Caco-2 (cell line): ENCODE measurements around the gene CSF1. TPM values are rescaled to one million over a fixed set of nuclear protein-coding genes. Genes with fewer than 3 reads are reported as not detected.

Source experiments
- BruUV-seq: library from RNA; stranded (reverse); fragments of 400-500 nt; replicated peaks from 2 replicates; lab custom pipeline; 2021; lab: Mats Ljungman, UMichigan
- CTCF ChIA-PET: fragments of 300-600 bp; sonication (Branson Sonifier 250); formaldehyde crosslinking; loops from one replicate; lab custom pipeline; 2022; ENCODE audit warnings: antibody characterized with exemption; lab: Charles Lee
- POLR2A ChIA-PET: fragments of 300-600 bp; sonication (Branson Sonifier 250); formaldehyde crosslinking; loops from one replicate; lab custom pipeline; 2022; ENCODE audit warnings: antibody characterized with exemption; lab: Charles Lee
- DNase-seq, 2 experiments: peaks; one replicate each; pipeline versions ENCODE4 v3.0.0 to v3.0.0-alpha.2; 2020 to 2022
- H3K27me3 ChIP-seq: replicated peaks from 2 replicates; pipeline ENCODE4 v1.6.0; 2011; ENCODE audit warnings: low read length; ENCODE audit not compliant: control insufficient read depth, insufficient read depth
- H3K36me3 ChIP-seq: 2 replicates; pipeline ENCODE4 v1.5.1; 2011; ENCODE audit warnings: low read length; ENCODE audit not compliant: control insufficient read depth, insufficient read depth
- H3K4me1 ChIP-seq: fragments of 250-450 bp; sonication (Bioruptor Pico); 2 replicates; pipeline ENCODE4 v1.5.1; 2020; ENCODE audit warnings: mild to moderate bottlenecking
- H3K4me3 ChIP-seq: 2 replicates; pipeline ENCODE4 v1.5.1; 2011; ENCODE audit warnings: low read depth, mild to moderate bottlenecking, control low read depth, low read length
- H3K9me3 ChIP-seq: fragments of 250-450 bp; sonication (Bioruptor Pico); 2 replicates; pipeline ENCODE4 v1.5.1; 2020; ENCODE audit warnings: mild to moderate bottlenecking, moderate library complexity
- H3K27ac Mint-ChIP-seq: one replicate; pipeline ENCODE4 v1.8.0; 2022; ENCODE audit warnings: mixed read lengths; ENCODE audit not compliant: unreplicated experiment
- H3K27me3 Mint-ChIP-seq: one replicate; pipeline ENCODE4 v1.8.0; 2022; ENCODE audit warnings: mixed read lengths; ENCODE audit not compliant: insufficient read depth, unreplicated experiment
- H3K36me3 Mint-ChIP-seq: one replicate; pipeline ENCODE4 v1.8.0; 2022; ENCODE audit warnings: mild to moderate bottlenecking, mixed read lengths; ENCODE audit not compliant: insufficient read depth, unreplicated experiment
- H3K4me1 Mint-ChIP-seq: one replicate; pipeline ENCODE4 v1.8.0; 2022; ENCODE audit warnings: low read depth, mixed read lengths; ENCODE audit not compliant: unreplicated experiment
- H3K4me3 Mint-ChIP-seq: one replicate; pipeline ENCODE4 v1.8.0; 2022; ENCODE audit warnings: mild to moderate bottlenecking, moderate library complexity, mixed read lengths; ENCODE audit not compliant: unreplicated experiment
- H3K9me3 Mint-ChIP-seq: one replicate; pipeline ENCODE4 v1.8.0; 2022; ENCODE audit warnings: mixed read lengths; ENCODE audit not compliant: unreplicated experiment
- CTCF ChIP-seq, 2 experiments: fragments of 200-600 bp in 1 of 2; IDR thresholded peaks; 1 replicate in 1 of 2; 2 replicates in 1 of 2; pipeline versions ENCODE4 v1.5.1 to v1.8.0; 2011 to 2022; ENCODE audit warnings: antibody characterized with exemption in 1 of 2, control low read depth in 1 of 2, inconsistent platforms in 1 of 2, low read depth in 1 of 2, low read length in 1 of 2, mild to moderate bottlenecking in 1 of 2, moderate library complexity in 1 of 2; ENCODE audit not compliant: insufficient read depth in 1 of 2, severe bottlenecking in 1 of 2, unreplicated experiment in 1 of 2
- intact Hi-C: fragments of 100-400 bp; cut with micrococcal nuclease; formaldehyde crosslinking; loops from one replicate; pipeline ENCODE4 v1.10.0; 2022; ENCODE audit not compliant: unreplicated experiment
- total RNA-seq: library from RNA; stranded (reverse); gene quantifications from 2 replicates; pipeline ENCODE4 v1.2.3, GENCODE V29; 2022

Gene CSF1
- total RNA-seq, 1 experiment from 2014 or later = 3.9 TPM

GRCh38 chr1:109923131-109923945, 12.7 kb downstream of the CSF1 start:
- H3K9me3 Mint-ChIP-seq = no peaks in the 10 kb centered on the region
- Histone ChIP-seq H3K4me3 (no peak overlapping the region), H3K4me1 (peaks cover under 1% of the 10 kb centered on the region; the same call in 1 of the 2 replicates), H3K27me3 (no peaks in the 10 kb centered on the region), H3K36me3 (no peaks in the 10 kb centered on the region), H3K9me3 (no peaks in the 10 kb centered on the region)
- ChIA-PET POLR2A (interaction anchor here (0.6 to 1.1 kb wide), 2 partner anchors 61 to 125 kb away, joined by 3 to 4 read pairs; partner anchors contain the start of gene AHCYL1), CTCF (interaction anchor here (0.6 to 1.6 kb wide), 9 partner anchors 20 to 146 kb away, joined by 3 to 20 read pairs (median 3); partner anchors contain the start of gene AHCYL1)
- H3K27me3 Mint-ChIP-seq = no peaks in the 10 kb centered on the region
- BruUV-seq = no TSS peak
- H3K4me1 Mint-ChIP-seq = peaks cover 6% of the 10 kb centered on the region
- intact Hi-C loops = loop anchor here (1.0 kb wide), 2 partner anchors 57 to 61 kb away; partner anchors contain the start of gene AHCYL1
- DNase-seq = peak; percentile 49 to 55
- TF ChIP-seq CTCF (IDR thresholded peaks at IDR 0.05; ENCODE audit: insufficient read depth in 1 of 2, low read depth in 1 of 2, low read length in 1 of 2, severe bottlenecking in 1 of 2, unreplicated experiment in 1 of 2) = peak; percentile 51 to 57
- H3K36me3 Mint-ChIP-seq = peaks cover 14% of the 10 kb centered on the region
- no peak overlapping the region for H3K27ac Mint-ChIP-seq
- no peak overlapping the region for H3K4me3 Mint-ChIP-seq

DNA sequence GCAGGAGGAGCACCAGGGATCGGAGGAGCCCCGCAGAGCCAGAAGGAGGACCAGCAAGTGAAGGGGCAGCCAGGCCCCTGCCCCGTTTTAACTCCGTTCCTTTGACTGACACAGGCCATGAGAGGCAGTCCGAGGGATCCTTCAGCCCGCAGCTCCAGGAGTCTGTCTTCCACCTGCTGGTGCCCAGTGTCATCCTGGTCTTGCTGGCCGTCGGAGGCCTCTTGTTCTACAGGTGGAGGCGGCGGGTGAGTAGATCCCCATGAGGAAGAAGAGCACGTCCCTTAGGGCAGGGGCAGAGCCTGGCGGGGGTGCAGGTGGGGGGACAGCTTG, 13.3 kb downstream of the CSF1 start:
- DNase-seq = no peak
- CTCF ChIA-PET = interaction anchor here (1.2 to 1.6 kb wide), 5 partner anchors 36 to 147 kb away, joined by 3 to 20 read pairs (median 3); partner anchors contain the start of gene AHCYL1
- TF ChIP-seq CTCF (IDR thresholded peaks at IDR 0.05; ENCODE audit: insufficient read depth in 1 of 2, low read depth in 1 of 2, low read length in 1 of 2, severe bottlenecking in 1 of 2, unreplicated experiment in 1 of 2) = no peak
- Mint-ChIP-seq H3K4me1 (peaks cover under 1% of the 10 kb centered on the region), H3K27me3 (no peaks in the 10 kb centered on the region), H3K36me3 (peaks cover 8% of the 10 kb centered on the region), H3K9me3 (no peaks in the 10 kb centered on the region), H3K27ac (peak overlapping the region; percentile 60), H3K4me3 (no peak overlapping the region)
- H3K27me3 ChIP-seq = no peaks in the 10 kb centered on the region
- intact Hi-C loops = loop anchor here (1.0 kb wide), 2 partner anchors 56 to 60 kb away; partner anchors contain the start of gene AHCYL1
- H3K9me3 ChIP-seq = no peaks in the 10 kb centered on the region
- H3K4me3 ChIP-seq = no peak overlapping the region
- POLR2A ChIA-PET = interaction anchor here (0.6 to 1.1 kb wide), 2 partner anchors 61 to 126 kb away, joined by 3 to 4 read pairs; partner anchors contain the start of gene AHCYL1
- no peaks in the 10 kb centered on the region for H3K4me1 ChIP-seq
- H3K36me3 ChIP-seq = no peaks in the 10 kb centered on the region
- BruUV-seq = no TSS peak

- H3K4me3 Mint-ChIP-seq = no peak overlapping the region
- ChIA-PET CTCF (interaction anchor here (1.3 to 1.6 kb wide), 3 partner anchors 36 to 60 kb away, joined by 3 to 20 read pairs (median 8); partner anchors contain the start of gene AHCYL1), POLR2A (no interaction called here)
- Histone ChIP-seq H3K27me3 (no peaks in the 10 kb centered on the region), H3K4me1 (no peaks in the 10 kb centered on the region), H3K4me3 (no peak overlapping the region), H3K9me3 (no peaks in the 10 kb centered on the region), H3K36me3 (no peaks in the 10 kb centered on the region)
- no peak for DNase-seq
- H3K27ac Mint-ChIP-seq = peak overlapping the region; percentile 60
- peaks cover 6% of the 10 kb centered on the region for H3K36me3 Mint-ChIP-seq
- TF ChIP-seq CTCF (IDR thresholded peaks at IDR 0.05; ENCODE audit: insufficient read depth in 1 of 2, low read depth in 1 of 2, low read length in 1 of 2, severe bottlenecking in 1 of 2, unreplicated experiment in 1 of 2) = no peak
- no peaks in the 10 kb centered on the region for H3K4me1 Mint-ChIP-seq
- intact Hi-C loops = no loop called here
- no peaks in the 10 kb centered on the region for H3K27me3 Mint-ChIP-seq
- BruUV-seq = no TSS peak
- H3K9me3 Mint-ChIP-seq = no peaks in the 10 kb centered on the region
These were observed 13.7 kb downstream of the CSF1 start for GRCh38 chr1:109924316-109924715.
